HG03108 (cell line): ENCODE measurements around the gene PEX10.

Source experiments
- ATAC-seq: cut with Tn5 transposase; IDR thresholded peaks from one replicate; pipeline ENCODE4 v1.9.1; 2021; ENCODE audit warnings: moderate library complexity; ENCODE audit not compliant: unreplicated experiment

Gene PEX10

GRCh38 chr1:2389644-2390043 lies 22.7 kb downstream of the PEX10 start:
- no peak for ATAC-seq

GRCh38 chr1:2388004-2388913 lies 24.1 kb downstream of the PEX10 start:
- ATAC-seq = no peak

DNA sequence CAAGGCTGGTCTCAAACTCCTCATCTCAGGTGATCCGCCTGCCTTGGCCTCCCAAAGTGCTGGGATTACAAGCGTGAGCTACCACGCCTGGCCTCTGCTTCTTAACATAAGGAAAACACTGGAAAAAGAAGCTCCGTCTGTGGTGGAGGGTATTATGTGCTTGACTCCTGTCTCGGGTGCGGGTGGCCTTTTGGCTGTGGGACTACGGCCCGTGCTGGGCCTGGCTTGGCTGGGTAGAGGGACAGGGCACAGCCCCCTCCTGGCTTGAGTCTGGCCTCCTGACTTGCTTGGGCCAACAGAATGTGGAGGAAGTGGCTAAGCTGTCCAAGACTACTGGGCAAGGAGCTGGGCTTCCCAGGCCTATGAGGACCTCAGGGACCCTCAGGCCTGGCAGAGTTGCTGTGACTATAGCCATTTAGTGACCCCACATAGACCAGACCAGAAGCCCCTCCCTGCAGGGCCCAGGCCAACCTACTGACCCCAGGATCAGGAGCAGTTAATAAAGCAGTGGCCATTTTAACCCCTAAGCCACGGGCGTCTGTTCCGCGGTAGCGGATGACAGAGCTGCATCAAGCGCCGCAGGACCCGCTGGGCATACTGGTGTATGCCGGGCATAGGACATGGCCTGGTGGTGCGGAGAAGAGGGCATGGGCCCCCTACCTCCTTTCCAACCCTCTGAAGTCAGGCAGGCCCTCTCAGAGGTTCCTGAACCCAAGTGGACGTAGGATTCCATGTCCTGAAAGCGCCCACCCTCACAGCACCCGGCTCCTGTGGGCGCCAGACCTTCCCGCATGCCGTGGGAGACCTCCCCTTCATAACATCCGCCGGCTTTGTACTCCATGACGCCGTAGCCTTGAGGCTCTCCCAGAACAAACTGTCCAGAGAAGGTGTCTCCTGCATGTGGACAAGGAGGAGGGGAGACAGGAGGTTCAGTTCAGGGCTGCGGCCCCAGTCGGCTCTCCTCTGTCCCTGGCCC lies 25.4 kb downstream of the PEX10 start:
- no peak for ATAC-seq

DNA sequence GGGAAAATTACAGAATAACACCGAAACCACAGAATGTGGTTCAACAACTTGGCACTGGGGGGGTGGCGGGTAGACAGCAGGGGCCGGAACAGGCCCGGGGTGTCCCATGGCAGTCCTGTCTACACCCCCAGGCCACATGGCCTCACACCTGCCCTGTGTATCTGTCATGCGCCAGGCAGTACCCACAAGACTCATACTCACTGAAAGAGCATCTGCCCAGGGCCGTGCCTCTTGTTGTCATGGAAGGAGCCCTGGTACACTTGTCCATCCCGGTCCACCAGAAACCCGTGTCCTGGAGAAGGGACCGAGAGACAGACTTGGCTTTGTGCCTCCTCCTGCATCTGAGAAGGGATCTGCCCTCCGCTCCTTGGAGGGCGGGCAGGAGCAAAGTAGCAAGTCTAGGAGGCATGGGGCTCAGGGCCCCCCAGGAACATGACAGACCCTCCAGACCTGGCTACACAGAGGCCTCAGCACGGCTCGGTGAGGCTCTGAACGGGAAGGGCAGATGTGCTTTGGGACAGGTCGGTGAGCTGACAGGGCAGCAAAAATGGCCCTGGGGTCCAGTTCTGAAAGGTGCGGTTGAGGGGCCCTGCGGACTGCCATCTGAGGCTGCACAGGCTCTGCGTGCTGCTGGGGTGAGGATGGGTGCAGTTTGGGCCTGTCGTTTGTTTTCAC lies 26.6 kb downstream of the PEX10 start:
- no peak for ATAC-seq

- no peak for ATAC-seq
These were observed 27.4 kb downstream of the PEX10 start for GRCh38 chr1:2384941-2385481.

- no peak for ATAC-seq
These were observed 28.1 kb downstream of the PEX10 start for GRCh38 chr1:2384130-2384860.

- no peak for ATAC-seq
These were observed 28.8 kb downstream of the PEX10 start for GRCh38 chr1:2383576-2383975.

- no peak for ATAC-seq
These were observed 29.6 kb downstream of the PEX10 start for GRCh38 chr1:2382621-2383361.

DNA sequence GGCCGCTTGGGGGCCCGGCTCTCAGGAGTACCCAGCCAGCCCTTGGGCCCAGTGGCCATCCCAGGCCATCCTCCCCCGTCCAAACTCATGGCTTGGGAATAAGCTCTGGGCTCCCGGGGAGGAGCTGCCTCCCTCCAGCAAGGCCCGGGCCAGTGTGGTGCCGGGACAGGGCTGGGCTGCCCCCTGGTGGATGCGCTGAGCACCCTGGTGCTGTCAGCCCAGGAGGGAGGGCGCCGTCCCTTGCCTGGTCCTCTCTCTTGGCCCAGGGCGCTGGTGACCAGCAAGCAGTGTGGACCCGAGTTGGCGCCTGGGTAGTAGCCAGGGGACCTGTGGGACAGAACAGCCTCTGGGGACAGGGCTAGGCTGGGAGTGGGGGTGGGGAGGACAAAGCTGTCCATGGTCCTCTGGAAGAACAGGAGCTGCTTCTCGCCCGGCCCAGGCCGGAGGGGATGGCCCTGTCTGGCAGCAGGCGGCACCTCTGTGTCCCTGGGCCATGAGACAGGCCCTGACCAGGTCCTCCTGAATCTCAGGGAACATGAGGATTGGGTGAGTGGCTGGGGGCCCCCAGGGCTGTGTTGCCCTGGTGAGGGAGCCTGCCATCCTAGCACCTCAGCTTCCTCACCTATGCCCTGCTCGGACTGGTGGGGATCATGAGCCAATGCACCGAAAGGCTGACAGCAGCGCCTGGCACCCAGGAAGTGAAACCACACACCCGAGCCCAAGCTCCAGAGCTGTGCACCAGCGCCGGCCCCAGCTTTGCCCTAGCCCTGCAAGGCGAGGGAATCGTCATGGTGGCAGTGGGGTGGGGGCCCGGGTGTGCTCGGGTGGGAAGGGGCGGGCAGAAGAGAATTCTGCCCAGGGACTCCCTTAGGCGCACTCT lies 30.4 kb downstream of the PEX10 start:
- ATAC-seq = peak; percentile 58

DNA sequence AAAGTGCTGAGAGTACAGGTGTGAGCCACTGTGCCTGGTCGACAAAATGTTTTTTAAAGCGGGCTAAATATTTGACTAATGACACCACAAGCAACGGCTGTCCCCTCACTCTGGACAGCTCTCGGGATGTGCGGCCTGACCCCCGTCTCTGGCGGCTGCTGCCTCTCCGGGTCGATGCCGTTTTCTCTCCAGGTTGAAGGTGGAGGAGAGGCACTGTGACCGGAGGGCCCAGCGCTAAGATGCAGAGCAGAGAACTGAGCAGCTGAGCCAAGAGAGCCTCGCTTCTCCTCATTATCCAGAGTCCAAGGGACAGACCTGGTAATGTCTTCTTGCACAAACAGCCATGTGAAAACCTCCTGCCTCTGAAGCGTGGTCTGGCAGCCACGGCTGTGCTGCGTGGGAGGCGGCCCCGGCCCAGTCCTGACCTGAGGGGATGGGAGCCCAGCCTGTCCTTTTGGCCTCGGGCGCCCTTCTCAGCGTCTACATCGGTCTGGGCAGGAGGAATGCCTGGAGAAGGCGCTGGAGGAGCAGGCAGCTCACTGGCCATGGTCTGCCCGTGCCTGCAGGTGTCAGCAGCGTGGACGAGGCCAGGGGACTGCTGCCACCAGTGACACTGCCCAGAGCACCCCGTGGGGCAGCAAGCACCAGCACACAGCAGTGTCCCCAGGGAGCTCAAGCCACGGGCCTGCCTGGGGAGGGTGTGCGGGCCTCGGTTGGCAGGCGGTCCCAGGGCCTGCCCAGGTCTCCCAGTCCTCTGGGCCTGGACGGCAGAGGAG lies 31.4 kb downstream of the PEX10 start:
- ATAC-seq = no peak

DNA sequence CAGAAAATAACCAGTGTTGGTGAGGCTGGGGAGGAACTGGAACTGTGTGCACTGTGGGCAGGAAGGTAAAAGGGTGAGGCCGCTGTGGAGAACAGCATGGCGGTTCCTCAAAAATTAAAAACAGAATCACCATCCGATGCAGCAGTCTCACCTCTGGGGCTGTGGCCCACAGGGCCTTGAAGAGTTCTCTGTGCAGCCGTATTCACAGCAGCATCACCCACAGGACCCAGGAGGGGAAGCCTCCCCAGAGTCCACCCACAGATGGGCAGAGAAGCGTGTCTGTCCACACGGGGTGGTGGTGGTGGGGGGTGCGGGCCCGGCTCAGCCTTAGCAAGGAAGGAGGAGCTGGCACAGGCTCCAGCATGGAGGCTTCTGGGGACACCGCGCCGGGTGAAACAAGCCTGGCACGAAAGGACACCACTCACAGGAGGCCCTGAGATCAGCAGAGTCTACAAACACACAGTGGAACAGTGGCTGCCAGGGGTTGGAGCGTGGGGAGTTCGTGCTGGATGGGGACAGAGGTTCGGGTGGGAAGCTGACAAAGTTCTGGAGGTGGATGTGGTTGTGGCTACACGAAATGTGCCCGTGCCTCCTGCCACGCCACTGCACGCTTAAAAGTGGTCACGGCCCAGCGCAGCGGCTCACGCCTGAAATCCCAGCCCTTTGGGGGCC lies 32.5 kb downstream of the PEX10 start:
- ATAC-seq = no peak

DNA sequence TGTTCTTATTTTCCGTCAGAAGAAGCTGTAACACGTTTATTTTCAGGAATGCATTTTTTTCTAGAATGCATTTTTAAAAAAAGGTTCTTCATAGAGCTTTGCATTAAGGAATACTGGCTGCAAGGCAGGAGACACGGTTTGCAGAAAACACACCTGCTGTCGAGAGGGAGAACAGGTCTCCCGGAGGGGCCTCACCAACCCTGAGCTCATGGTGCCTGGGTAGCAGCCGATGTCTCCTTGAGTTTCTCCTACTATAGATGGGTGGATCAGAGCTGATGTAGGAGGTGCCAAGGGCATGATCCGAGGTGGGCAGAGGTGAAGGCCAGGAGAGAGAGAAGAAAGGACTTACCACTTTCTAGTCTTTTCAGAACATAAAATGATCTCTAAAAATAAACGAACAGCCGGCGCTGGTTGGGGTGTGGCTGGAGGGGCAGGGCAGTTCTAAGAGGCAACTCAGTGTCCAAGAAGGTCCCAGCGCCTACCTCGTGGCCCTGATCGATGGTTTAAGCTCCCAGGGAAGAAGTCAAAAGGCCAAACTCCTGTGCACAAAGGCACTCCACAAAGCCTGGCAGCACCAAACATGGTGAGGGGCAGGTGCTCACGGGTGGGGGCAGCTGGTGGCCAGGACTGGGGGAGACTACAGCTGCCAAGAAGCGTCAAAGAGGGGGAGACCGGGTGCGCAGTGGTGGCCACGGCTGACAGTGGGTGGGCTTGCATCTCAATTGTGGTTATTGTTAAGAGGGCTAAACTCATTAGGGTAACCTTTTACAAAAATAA lies 33.2 kb downstream of the PEX10 start:
- no peak for ATAC-seq

DNA sequence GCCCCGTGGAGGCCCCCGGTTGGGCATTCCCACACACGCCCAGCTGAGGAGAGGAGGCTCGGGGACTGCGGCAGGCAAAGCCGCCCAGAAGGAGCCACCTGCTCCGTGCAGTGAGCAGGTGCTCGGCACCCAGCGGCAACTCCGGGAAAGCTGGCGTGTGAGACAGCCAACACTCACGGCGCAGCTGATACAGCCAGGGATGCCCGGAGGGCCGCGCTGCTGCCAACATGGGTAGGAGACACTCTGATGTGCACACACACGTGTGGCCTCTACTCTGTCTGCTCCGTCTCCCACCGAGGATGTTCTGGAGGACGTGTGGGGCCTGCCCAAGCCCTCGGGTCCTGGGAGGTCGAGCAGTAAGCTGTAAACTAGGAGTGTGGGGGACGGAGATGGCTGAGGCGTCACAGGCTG lies 33.9 kb downstream of the PEX10 start:
- ATAC-seq = no peak

- ATAC-seq = no peak
These were observed 34.5 kb downstream of the PEX10 start for GRCh38 chr1:2377751-2378440.

DNA sequence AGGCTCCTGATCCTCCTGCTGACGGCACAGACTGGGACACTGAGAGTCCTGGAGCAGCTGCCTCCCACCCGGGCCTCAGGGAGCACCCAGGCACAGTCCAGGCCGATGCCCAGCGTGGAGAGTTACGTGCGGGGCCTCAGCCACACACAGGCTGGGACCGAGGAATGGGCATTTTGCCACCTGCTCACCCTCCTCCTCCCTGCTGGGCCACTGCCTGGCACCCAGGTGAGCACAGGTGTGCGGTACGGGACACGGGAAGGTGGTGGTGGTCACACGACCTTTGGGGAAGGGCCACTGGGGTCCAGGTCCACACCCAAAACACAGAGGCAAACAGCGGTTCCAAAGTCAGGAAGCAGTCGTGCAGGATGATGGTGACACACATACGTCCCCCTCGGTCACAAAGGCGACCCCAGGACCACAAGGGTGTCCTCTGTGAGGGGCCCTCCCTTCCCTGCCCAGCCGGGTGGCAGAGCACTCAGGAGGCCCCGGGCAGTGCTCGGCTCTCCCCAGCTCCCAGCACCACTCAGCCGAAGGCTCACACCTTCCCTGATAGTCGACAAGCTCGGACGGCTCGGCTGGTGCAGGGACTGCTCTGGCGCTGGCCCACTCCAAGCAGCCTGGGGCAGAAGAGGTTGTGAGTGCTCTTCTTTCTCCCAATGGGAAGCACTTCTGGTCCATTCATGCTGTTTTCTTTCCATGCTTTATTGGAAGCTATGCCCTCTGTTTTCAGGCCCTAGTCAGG lies 35.3 kb downstream of the PEX10 start:
- ATAC-seq = no peak
